A375 (cell line): ENCODE results near the gene MUCL1. TPM values are rescaled to one million over a fixed set of nuclear protein-coding genes. Genes with fewer than 3 reads are reported as not detected.

Source experiments
- total RNA-seq: library from RNA; depleted of rRNA; stranded (reverse); fragments of >200 nt; shearing (Covaris generic); gene quantifications from 2 replicates; pipeline ENCODE4 v1.2.3, GENCODE V29; 2014; rRNA removed

Gene MUCL1, protein sequence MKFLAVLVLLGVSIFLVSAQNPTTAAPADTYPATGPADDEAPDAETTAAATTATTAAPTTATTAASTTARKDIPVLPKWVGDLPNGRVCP
- not detected in 2 replicates for total RNA-seq

GRCh38 chr12:54853933-54854538 lies at the start of gene MUCL1:
MUCL1 (plus strand) TSS chr12:54854516; CDS start chr12:54854583, 67 bp downstream.

Other genes with a start within 250 kb of the MUCL1 start
- not detected in 2 replicates for gene LACRT, start 219.6 kb upstream of the MUCL1 start, total RNA-seq
- not detected in 2 replicates for gene DCD, start 206.2 kb upstream of the MUCL1 start, total RNA-seq
- not detected in 2 replicates for gene TESPA1, start 130.2 kb downstream of the MUCL1 start, total RNA-seq
- not detected in 2 replicates for gene NEUROD4, start 165.5 kb downstream of the MUCL1 start, total RNA-seq